SU-DHL-6 (cell line): ENCODE measurements around the gene ZNF362.

Experiments
- H2AFZ ChIP-seq: fragments of 200-600 bp; sonication (generic); 2 replicates; pipeline ENCODE4 v1.6.1; 2014; ENCODE audit warnings: low read depth, mild to moderate bottlenecking, moderate library complexity, mixed read lengths, antibody characterized with exemption, low read length; ENCODE audit not compliant: severe bottlenecking
- H3F3A ChIP-seq: fragments of 200-600 bp; shearing (Covaris generic); 2 replicates; pipeline ENCODE4 v1.6.0; 2016; ENCODE audit warnings: antibody characterized with exemption, mild to moderate bottlenecking; ENCODE audit not compliant: insufficient read depth
- H3K27ac ChIP-seq: fragments of 200-600 bp; sonication (generic); 2 replicates; pipeline ENCODE4 v1.5.1; 2016; ENCODE audit warnings: low read depth, mild to moderate bottlenecking, low read length, moderate library complexity, mixed read lengths
- H3K27me3 ChIP-seq: fragments of 200-600 bp; sonication (generic), shearing (Covaris generic); 2 replicates; pipeline ENCODE4 v1.6.0; 2014; ENCODE audit warnings: mild to moderate bottlenecking, low read length
- H3K36me3 ChIP-seq: fragments of 200-600 bp; sonication (generic); 2 replicates; pipeline ENCODE4 v1.6.1; 2014; ENCODE audit warnings: mild to moderate bottlenecking, low read length, mixed read lengths
- H3K4me2 ChIP-seq: fragments of 300-600, 200-600 bp; shearing (Covaris generic), sonication (generic); 2 replicates; pipeline ENCODE4 v1.6.0; 2014; ENCODE audit warnings: low read length, low read depth, mild to moderate bottlenecking; ENCODE audit not compliant: poor library complexity, severe bottlenecking
- H3K4me3 ChIP-seq: fragments of 200-600 bp; sonication (generic); 2 replicates; pipeline ENCODE4 v1.5.1; 2014; ENCODE audit warnings: antibody characterized with exemption, low read length, mild to moderate bottlenecking, mixed read lengths; ENCODE audit not compliant: insufficient read depth, poor library complexity, severe bottlenecking
- H3K79me2 ChIP-seq: fragments of 200-600 bp; sonication (generic); 2 replicates; pipeline ENCODE4 v1.6.1; 2014; ENCODE audit warnings: mild to moderate bottlenecking, low read length, moderate library complexity; ENCODE audit not compliant: insufficient read depth
- H3K9ac ChIP-seq: fragments of 200-600 bp; sonication (generic); 2 replicates; pipeline ENCODE4 v1.7.0; 2014; ENCODE audit warnings: mild to moderate bottlenecking, low read length
- H3K9me2 ChIP-seq: fragments of 200-600 bp; sonication (generic); replicated peaks from 2 replicates; pipeline ENCODE4 v1.6.1; 2014; ENCODE audit warnings: low read length; ENCODE audit not compliant: insufficient read depth
- H3K9me3 ChIP-seq: fragments of 200-600 bp; sonication (generic); 2 replicates; pipeline ENCODE4 v1.6.1; 2014; ENCODE audit warnings: low read length, mixed read lengths; ENCODE audit not compliant: insufficient read depth
- H4K20me1 ChIP-seq: fragments of 200-600 bp; sonication (generic); 2 replicates; pipeline ENCODE4 v1.6.1; 2014; ENCODE audit warnings: low read depth, mild to moderate bottlenecking, antibody characterized with exemption, low read length, moderate library complexity, mixed read lengths
- EZH2phosphoT487 ChIP-seq: fragments of 200-600 bp; sonication (generic), shearing (Covaris generic); conservative IDR thresholded peaks from 2 replicates; pipeline ENCODE4 v1.6.1; 2018; ENCODE audit warnings: mild to moderate bottlenecking, antibody characterized with exemption, low read length, moderate library complexity, mixed read lengths
- TF ChIP-seq, protein P1 (sequence below): fragments of 200-600 bp; sonication (generic); IDR thresholded peaks from one replicate; pipeline ENCODE4 v1.5.1; 2017; ENCODE audit warnings: antibody characterized with exemption, mild to moderate bottlenecking, low read length, moderate library complexity; ENCODE audit not compliant: insufficient read depth, poor library complexity, severe bottlenecking

ZNF362 gene

DNA sequence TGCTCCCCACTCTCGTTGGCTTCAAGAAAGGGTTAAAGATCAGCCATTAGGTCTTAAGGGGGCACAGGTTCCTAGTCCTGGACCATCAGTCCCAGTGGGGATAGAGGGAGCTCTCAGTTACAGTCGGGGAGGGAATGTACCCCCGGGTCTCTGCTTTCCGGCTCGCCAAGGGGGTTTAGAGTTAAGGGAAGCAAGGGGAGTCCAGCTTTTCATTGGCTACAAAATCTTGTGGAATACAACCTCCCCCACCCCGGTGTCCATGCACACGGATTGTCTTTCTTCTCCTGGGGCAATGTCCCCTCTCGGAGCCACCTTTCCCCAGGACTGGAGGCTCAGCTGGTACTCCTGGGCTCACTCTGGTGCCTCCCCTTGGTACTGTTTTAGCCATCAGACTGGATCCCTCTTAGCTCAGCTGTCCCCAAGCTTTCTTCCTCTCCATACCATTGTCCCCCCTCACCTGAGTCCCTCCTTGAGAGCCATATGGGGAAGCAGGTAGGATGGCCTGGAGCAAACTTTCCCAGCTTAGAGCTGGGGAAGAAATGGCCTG, 64.4 kb downstream of the ZNF362 start, which contains the start of gene A3GALT2:
Gene A3GALT2, minus strand, starts transcription at position 480 of the 547 bp plus-strand sequence. Its CDS starts 0 bp downstream, at position 480.
- no peaks in the 10 kb centered on the region for H3K9me3 ChIP-seq
- no peaks in the 10 kb centered on the region for H4K20me1 ChIP-seq
- no peaks in the 10 kb centered on the region for H3K27me3 ChIP-seq
- no peak within 1 kb of the TSS for H3K27ac ChIP-seq
- no peaks in the 10 kb centered on the region for H3F3A ChIP-seq
- H3K4me2 ChIP-seq: no peak within 1 kb of the TSS
- no peak for TF ChIP-seq EZH2phosphoT487
- TF ChIP-seq, protein P1, sequence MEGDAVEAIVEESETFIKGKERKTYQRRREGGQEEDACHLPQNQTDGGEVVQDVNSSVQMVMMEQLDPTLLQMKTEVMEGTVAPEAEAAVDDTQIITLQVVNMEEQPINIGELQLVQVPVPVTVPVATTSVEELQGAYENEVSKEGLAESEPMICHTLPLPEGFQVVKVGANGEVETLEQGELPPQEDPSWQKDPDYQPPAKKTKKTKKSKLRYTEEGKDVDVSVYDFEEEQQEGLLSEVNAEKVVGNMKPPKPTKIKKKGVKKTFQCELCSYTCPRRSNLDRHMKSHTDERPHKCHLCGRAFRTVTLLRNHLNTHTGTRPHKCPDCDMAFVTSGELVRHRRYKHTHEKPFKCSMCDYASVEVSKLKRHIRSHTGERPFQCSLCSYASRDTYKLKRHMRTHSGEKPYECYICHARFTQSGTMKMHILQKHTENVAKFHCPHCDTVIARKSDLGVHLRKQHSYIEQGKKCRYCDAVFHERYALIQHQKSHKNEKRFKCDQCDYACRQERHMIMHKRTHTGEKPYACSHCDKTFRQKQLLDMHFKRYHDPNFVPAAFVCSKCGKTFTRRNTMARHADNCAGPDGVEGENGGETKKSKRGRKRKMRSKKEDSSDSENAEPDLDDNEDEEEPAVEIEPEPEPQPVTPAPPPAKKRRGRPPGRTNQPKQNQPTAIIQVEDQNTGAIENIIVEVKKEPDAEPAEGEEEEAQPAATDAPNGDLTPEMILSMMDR: no peak
- H3K9me2 ChIP-seq: no peaks in the 10 kb centered on the region
- no peak within 1 kb of the TSS for H3K4me3 ChIP-seq
- no peaks in the 10 kb centered on the region for H3K79me2 ChIP-seq
- H3K36me3 ChIP-seq: no peaks in the 10 kb centered on the region
- no peak within 1 kb of the TSS for H2AFZ ChIP-seq
- H3K9ac ChIP-seq: no peak within 1 kb of the TSS

- Histone ChIP-seq H3F3A (no peaks in the 10 kb centered on the region), H3K36me3 (no peaks in the 10 kb centered on the region), H3K4me2 (no peak overlapping the region), H3K9me2 (no peaks in the 10 kb centered on the region), H3K9me3 (no peaks in the 10 kb centered on the region), H4K20me1 (no peaks in the 10 kb centered on the region), H3K4me3 (no peak overlapping the region), H2AFZ (no peak overlapping the region), H3K9ac (no peak overlapping the region), H3K79me2 (no peaks in the 10 kb centered on the region), H3K27ac (no peak overlapping the region), H3K27me3 (no peaks in the 10 kb centered on the region)
- no peak for TF ChIP-seq EZH2phosphoT487
- TF ChIP-seq, protein P1: no peak
These were observed 64.9 kb downstream of the ZNF362 start for GRCh38 chr1:33321178-33321577.

GRCh38 chr1:33322109-33322508, 65.8 kb downstream of the ZNF362 start:
- H3K36me3 ChIP-seq: no peaks in the 10 kb centered on the region
- no peaks in the 10 kb centered on the region for H3K9me2 ChIP-seq
- no peaks in the 10 kb centered on the region for H4K20me1 ChIP-seq
- H3K4me3 ChIP-seq: no peak overlapping the region
- H3K4me2 ChIP-seq: no peak overlapping the region
- H3K27me3 ChIP-seq: no peaks in the 10 kb centered on the region
- H3K27ac ChIP-seq: no peak overlapping the region
- no peak overlapping the region for H3K9ac ChIP-seq
- H3F3A ChIP-seq: no peaks in the 10 kb centered on the region
- H3K9me3 ChIP-seq: no peaks in the 10 kb centered on the region
- TF ChIP-seq EZH2phosphoT487: no peak
- TF ChIP-seq, protein P1: no peak
- no peaks in the 10 kb centered on the region for H3K79me2 ChIP-seq
- no peak overlapping the region for H2AFZ ChIP-seq
